ENCODE results near the gene CYP2D6.
"Not testable (repeated sequence)": the region's sequence is repeated elsewhere in the genome, so short reads cannot be mapped to it uniquely, and the experiment has no call there.

Gene CYP2D6

GRCh38 chr22:42156598-42156997, 26.0 kb upstream of the CYP2D6 start:
- no peak for DNase-seq

GRCh38 chr22:42156121-42156520, 25.5 kb upstream of the CYP2D6 start:
- no peak for DNase-seq

- no peak for DNase-seq
These were observed 24.5 kb upstream of the CYP2D6 start for GRCh38 chr22:42155053-42155543.

GRCh38 chr22:42154293-42155052, 23.9 kb upstream of the CYP2D6 start:
- no peak for DNase-seq

GRCh38 chr22:42152661-42153270, 22.2 kb upstream of the CYP2D6 start:
- no peak for DNase-seq

GRCh38 chr22:42151924-42152635, 21.5 kb upstream of the CYP2D6 start:
- DNase-seq = no peak

GRCh38 chr22:42150727-42151590, 20.3 kb upstream of the CYP2D6 start:
- DNase-seq = no peak

GRCh38 chr22:42149798-42150197, 19.2 kb upstream of the CYP2D6 start:
- not testable (repeated sequence) for DNase-seq

GRCh38 chr22:42145175-42145574, 14.6 kb upstream of the CYP2D6 start:
- no peak for DNase-seq

GRCh38 chr22:42143859-42144822, 13.5 kb upstream of the CYP2D6 start:
- not testable (repeated sequence) for DNase-seq

- DNase-seq = no peak
These were observed 12.3 kb upstream of the CYP2D6 start for GRCh38 chr22:42142771-42143461.

GRCh38 chr22:42141307-42142057, 10.9 kb upstream of the CYP2D6 start:
- not testable (repeated sequence) for DNase-seq

- DNase-seq = not testable (repeated sequence)
These were observed 9.5 kb upstream of the CYP2D6 start for GRCh38 chr22:42140153-42140552.

GRCh38 chr22:42139508-42139907, 8.9 kb upstream of the CYP2D6 start:
- not testable (repeated sequence) for DNase-seq

GRCh38 chr22:42138972-42139371, 8.4 kb upstream of the CYP2D6 start:
- DNase-seq = no peak

- DNase-seq = no peak
These were observed 7.6 kb upstream of the CYP2D6 start for GRCh38 chr22:42138122-42138770.

GRCh38 chr22:42135688-42136087, 5.1 kb upstream of the CYP2D6 start:
- DNase-seq = not testable (repeated sequence)

GRCh38 chr22:42134100-42135020, 3.8 kb upstream of the CYP2D6 start:
- DNase-seq = no peak

Data from T-helper 9 cell (primary cell).